ENCODE measurements around the gene BCLAF1. TPM values are rescaled to one million over a fixed set of nuclear protein-coding genes. Genes with fewer than 3 reads are reported as not detected.
A peak's percentile ranks its signal among the peaks of the same experiment; 100 is the strongest.

BCLAF1 gene
- total and polyA plus RNA-seq, 9 of the 15 experiments (the other 6 are each of a cell fraction or from before 2014, with no cell fraction given): 65.4 to 286 (median 165) TPM

DNA sequence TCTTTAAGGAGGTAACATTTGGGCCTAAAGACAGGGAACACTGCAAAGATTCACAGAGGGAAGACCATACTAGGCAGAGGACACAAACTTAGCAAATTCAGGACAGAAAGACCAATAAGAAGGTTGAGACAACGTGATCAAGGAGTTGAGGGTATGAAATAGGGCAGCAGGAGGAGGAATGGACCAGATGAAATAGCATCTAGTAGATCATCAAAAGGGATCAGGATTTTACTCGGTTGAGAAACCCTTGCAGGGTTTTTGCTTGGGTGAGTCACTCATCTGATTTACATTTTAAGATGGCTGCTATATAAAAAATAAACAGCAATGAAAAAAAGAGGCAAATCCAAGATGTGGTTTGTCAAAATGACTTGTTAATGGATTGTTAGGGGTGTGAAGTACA is 4.7 kb downstream of the BCLAF1 start (continued):
- TF ChIP-seq JUND (IDR thresholded peaks at IDR 0.05; ENCODE audit: borderline replicate concordance, low read depth, low read length): peak; percentile 59
- 0 out of 3 replicates have a peak, but pooled peaks have one; percentile 23 for TF ChIP-seq JUND (tag; IDR thresholded peaks at IDR 0.05; ENCODE audit: borderline replicate concordance, low read depth, low read length)
- TF ChIP-seq, protein P1, sequence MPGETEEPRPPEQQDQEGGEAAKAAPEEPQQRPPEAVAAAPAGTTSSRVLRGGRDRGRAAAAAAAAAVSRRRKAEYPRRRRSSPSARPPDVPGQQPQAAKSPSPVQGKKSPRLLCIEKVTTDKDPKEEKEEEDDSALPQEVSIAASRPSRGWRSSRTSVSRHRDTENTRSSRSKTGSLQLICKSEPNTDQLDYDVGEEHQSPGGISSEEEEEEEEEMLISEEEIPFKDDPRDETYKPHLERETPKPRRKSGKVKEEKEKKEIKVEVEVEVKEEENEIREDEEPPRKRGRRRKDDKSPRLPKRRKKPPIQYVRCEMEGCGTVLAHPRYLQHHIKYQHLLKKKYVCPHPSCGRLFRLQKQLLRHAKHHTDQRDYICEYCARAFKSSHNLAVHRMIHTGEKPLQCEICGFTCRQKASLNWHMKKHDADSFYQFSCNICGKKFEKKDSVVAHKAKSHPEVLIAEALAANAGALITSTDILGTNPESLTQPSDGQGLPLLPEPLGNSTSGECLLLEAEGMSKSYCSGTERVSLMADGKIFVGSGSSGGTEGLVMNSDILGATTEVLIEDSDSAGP (CRISPR knock-in tag; IDR thresholded peaks at IDR 0.05): no peak
- no peak for TF ChIP-seq MTA3 (IDR thresholded peaks at IDR 0.05; ENCODE audit: borderline replicate concordance)
- TF ChIP-seq, protein P2, sequence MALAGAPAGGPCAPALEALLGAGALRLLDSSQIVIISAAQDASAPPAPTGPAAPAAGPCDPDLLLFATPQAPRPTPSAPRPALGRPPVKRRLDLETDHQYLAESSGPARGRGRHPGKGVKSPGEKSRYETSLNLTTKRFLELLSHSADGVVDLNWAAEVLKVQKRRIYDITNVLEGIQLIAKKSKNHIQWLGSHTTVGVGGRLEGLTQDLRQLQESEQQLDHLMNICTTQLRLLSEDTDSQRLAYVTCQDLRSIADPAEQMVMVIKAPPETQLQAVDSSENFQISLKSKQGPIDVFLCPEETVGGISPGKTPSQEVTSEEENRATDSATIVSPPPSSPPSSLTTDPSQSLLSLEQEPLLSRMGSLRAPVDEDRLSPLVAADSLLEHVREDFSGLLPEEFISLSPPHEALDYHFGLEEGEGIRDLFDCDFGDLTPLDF (CRISPR knock-in tag; IDR thresholded peaks at IDR 0.05): 0 out of 2 replicates have a peak, but pooled peaks have one; percentile 15
- no peak for TF ChIP-seq TEAD4 (IDR thresholded peaks at IDR 0.05; ENCODE audit: low read length)
- TF ChIP-seq TEAD4 (CRISPR knock-in tag; IDR thresholded peaks at IDR 0.05; ENCODE audit: borderline replicate concordance): no peak
- no peak for TF ChIP-seq POLR3G (IDR thresholded peaks at IDR 0.05; ENCODE audit: extremely low read depth, insufficient read length, insufficient replicate concordance)
- TF ChIP-seq MYBL2 (IDR thresholded peaks at IDR 0.05; ENCODE audit: low read depth): no peak
- TF ChIP-seq MYBL2 (CRISPR knock-in tag; IDR thresholded peaks at IDR 0.05; ENCODE audit: borderline replicate concordance): no peak
- TF ChIP-seq, protein P3, sequence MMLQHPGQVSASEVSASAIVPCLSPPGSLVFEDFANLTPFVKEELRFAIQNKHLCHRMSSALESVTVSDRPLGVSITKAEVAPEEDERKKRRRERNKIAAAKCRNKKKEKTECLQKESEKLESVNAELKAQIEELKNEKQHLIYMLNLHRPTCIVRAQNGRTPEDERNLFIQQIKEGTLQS (IDR thresholded peaks at IDR 0.05): peak; percentile 69
- TF ChIP-seq, protein P3 (CRISPR knock-in tag; conservative IDR thresholded peaks at IDR 0.05): no peak
